Adipose tissue (tissue), 3 donors: ENCODE measurements around the gene CCR4. TPM values are rescaled to one million over a fixed set of nuclear protein-coding genes. Genes with fewer than 3 reads are reported as not detected.

Experiments used
- H3K27ac ChIP-seq: one replicate; pipeline ENCODE4 v1.5.1; 2013; ENCODE audit warnings: low read depth, low read length
- WGBS, 3 donors: extraction: QIAGEN DNeasy Blood & Tissue Kit; methylation state at CpG; one replicate each; pipeline ENCODE4 v1.1.7; 2013; 5-methylcytosine and 5-hydroxymethylcytosine counted together
- polyA plus RNA-seq, 3 donors: library from polyadenylated mRNA; stranded (reverse); fragments of 200-250 nt; gene quantifications; one replicate each; pipeline ENCODE4 v1.2.3, GENCODE V29; 2013
- donor health status: healthy with polysubstance abuse.
- donor health status: Bipolar disorder and iron deficiency.
- donor health status: healthy.

The CCR4 gene
- polyA plus RNA-seq, 3 donors = 0.05 to 0.07 TPM; not detected in 1

- H3K27ac ChIP-seq = no peak overlapping the region
- WGBS, 3 donors = 31 to 70% (median 36%) methylated on average over 2 of the region's 2 CpGs
These were observed 50.4 kb downstream of the CCR4 start for GRCh38 chr3:33001889-33002288.

DNA sequence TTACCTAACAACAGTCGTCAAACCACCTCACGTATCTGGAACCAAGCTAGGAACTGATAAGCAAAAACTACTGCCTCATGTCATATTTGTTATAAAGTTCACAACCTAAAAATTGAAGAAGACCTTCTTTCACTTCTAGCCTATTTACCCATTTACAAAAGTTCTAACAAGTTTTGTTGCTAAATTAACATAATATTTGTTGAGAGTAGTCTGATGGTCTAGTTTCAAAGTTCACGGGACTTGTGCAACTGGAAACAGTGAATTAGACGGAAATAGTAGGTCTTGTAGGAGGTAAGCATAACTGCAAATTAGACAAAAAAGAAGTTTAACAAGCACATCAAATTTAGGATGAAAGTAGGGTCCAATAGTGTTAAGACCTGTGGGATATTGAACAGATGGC lies 51.9 kb downstream of the CCR4 start:
- no peak overlapping the region for H3K27ac ChIP-seq
- WGBS, 3 donors = 90 to 95% (median 94%) methylated on average over 4 of the region's 4 CpGs

DNA sequence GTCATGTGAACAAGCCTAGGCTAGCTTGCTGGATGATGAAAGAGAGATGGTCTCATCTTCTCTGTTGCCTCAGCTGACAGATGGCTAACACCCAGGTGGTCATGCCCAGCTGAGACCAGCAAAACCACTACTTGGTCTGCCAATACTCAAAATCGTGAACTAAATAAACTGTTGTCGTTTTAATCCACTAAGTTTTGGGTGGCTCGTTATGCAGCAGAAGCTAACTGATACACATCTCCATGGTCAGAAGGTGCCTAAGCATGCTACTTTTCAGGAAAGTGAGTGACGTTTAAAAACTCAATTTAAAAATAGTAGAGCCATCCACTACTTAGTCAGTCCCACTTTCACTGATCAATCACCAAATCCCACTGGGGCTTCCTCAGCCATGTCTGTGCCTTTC lies 52.8 kb downstream of the CCR4 start:
- 94 to 99% (median 98%) methylated on average over 4 of the region's 4 CpGs for WGBS, 3 donors
- no peak overlapping the region for H3K27ac ChIP-seq

DNA sequence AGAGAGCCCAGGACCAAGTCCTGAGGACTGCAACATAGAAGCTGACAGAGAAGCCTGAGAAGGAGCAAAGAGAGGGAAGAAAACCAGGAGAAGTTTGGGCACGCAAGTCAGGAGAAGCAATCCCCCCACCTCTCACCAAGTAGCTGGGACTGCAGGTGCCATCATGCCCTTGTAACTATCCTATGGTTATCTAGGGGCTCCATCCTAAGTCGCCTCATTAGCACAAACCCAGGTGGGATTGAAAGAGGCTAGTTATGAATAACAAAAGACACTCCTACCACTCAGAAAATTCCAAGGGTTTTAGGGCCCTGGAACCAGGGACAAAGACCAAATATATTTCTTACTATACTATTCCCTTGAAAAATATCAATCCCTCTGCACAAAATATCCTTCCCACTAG lies 53.5 kb downstream of the CCR4 start:
- 98 to 100% (median 100%) methylated on average over 2 of the region's 2 CpGs for whole genome bisulfite sequencing, 3 donors
- H3K27ac ChIP-seq = no peak overlapping the region

Other genes starting within 250 kb of the CCR4 start
- gene TRIM71, start 133.6 kb upstream of the CCR4 start, polyA plus RNA-seq = under 1 TPM in 2 of 3 donors, not detected in 1; under 0.01 to 0.01 TPM
- gene GLB1, start 145.5 kb downstream of the CCR4 start, polyA plus RNA-seq = 10 to 100 TPM; 10.2 to 21.6 (median 20.4) TPM
- under 1 TPM; 0.48 to 0.65 (median 0.56) TPM for gene TMPPE, start 145.5 kb downstream of the CCR4 start, polyA plus RNA-seq
- gene CRTAP, start 162.4 kb downstream of the CCR4 start, polyA plus RNA-seq = 100 to 1,000 TPM in 2 of 3 donors, 10 to 100 TPM in 1; 34.8 to 268 (median 247) TPM